GM12878 (cell line): ENCODE measurements around the gene CDHR5. TPM values are rescaled to one million over a fixed set of nuclear protein-coding genes. Genes with fewer than 3 reads are reported as not detected.

ENCODE experiments used
- ATAC-seq: fragments of 200-7000 bp; cut with Tn5 transposase; 3 replicates; pipeline ENCODE4 v1.9.1; 2020; ENCODE audit warnings: mild to moderate bottlenecking, moderate library complexity
- BruUV-seq: library from RNA; stranded (reverse); fragments of 400-500 nt; replicated peaks from 2 replicates; lab custom pipeline; 2021; lab: Mats Ljungman, UMichigan
- CTCF ChIA-PET: fragments of 300-600 bp; sonication (Branson Sonifier 250); formaldehyde crosslinking; extraction: SDS; loops from one replicate; lab custom pipeline; 2021; ENCODE audit warnings: inconsistent platforms; lab: Yijun Ruan, JAX
- POLR2A ChIA-PET: fragments of 350-600 bp; formaldehyde crosslinking; extraction: SDS; loops from one replicate; lab custom pipeline; 2021; ENCODE audit warnings: inconsistent platforms; lab: Charles Lee
- RAD21 ChIA-PET: fragments of 300-600 bp; sonication (Branson Sonifier 250); formaldehyde crosslinking; loops from one replicate; lab custom pipeline; 2023; ENCODE audit warnings: antibody characterized with exemption; ENCODE audit not compliant: unreplicated experiment; lab: Charles Lee
- SMC1A ChIA-PET: fragments of 300-600 bp; sonication (Branson Sonifier 250); formaldehyde crosslinking; loops from one replicate; lab custom pipeline; 2023; ENCODE audit not compliant: unreplicated experiment, uncharacterized antibody; lab: Charles Lee
- DNase-seq: peaks from one replicate; pipeline ENCODE4 v3.0.0-alpha.2; 2011; ENCODE audit warnings: low read depth, low spot score
- FAIRE-seq: peaks from 3 replicates; lab custom pipeline; 2011; peaks lifted over from hg19 to GRCh38; lab: Jason Lieb, UNC
- H2AFZ ChIP-seq: 2 replicates; pipeline ENCODE4 v1.6.0; 2011; ENCODE audit warnings: low read depth, low read length, control low read depth; ENCODE audit not compliant: control insufficient read depth
- H3K27ac ChIP-seq: 2 replicates; pipeline ENCODE4 v1.5.1; 2011; ENCODE audit warnings: control low read depth; ENCODE audit not compliant: control insufficient read depth, insufficient read depth
- H3K27me3 ChIP-seq, 2 experiments: replicated peaks in 1 of 2; 2 replicates each; pipeline versions ENCODE4 v1.6.0 to v1.6.1; 2011; ENCODE audit warnings: low read length in 1 of 2; ENCODE audit not compliant: control insufficient read depth in 2 of 2, insufficient read depth in 2 of 2
- H3K36me3 ChIP-seq, 2 experiments: 2 replicates each; pipeline ENCODE4 v1.5.1; 2011; ENCODE audit warnings: low read length in 1 of 2; ENCODE audit not compliant: control insufficient read depth in 2 of 2, insufficient read depth in 2 of 2
- H3K4me1 ChIP-seq: 2 replicates; pipeline ENCODE4 v1.6.1; 2011; ENCODE audit warnings: mild to moderate bottlenecking, low read length, moderate library complexity, mixed read lengths; ENCODE audit not compliant: control insufficient read depth, insufficient read depth
- H3K4me2 ChIP-seq: 2 replicates; pipeline ENCODE4 v1.6.0; 2011; ENCODE audit warnings: control low read depth; ENCODE audit not compliant: control insufficient read depth, insufficient read depth
- H3K4me3 ChIP-seq: fragments of 200-600 bp; sonication (generic); 2 replicates; pipeline ENCODE4 v1.5.1; 2016
- H3K79me2 ChIP-seq: 2 replicates; pipeline ENCODE4 v1.6.0; 2011; ENCODE audit warnings: low read length; ENCODE audit not compliant: control insufficient read depth, insufficient read depth
- H3K9ac ChIP-seq: 2 replicates; pipeline ENCODE4 v1.8.0; 2011; ENCODE audit warnings: low read length, control low read depth, mixed read lengths; ENCODE audit not compliant: control insufficient read depth, insufficient read depth
- H3K9me3 ChIP-seq: replicated peaks from 3 replicates; pipeline ENCODE4 v1.5.1; 2011; ENCODE audit warnings: mild to moderate bottlenecking, low read length; ENCODE audit not compliant: control insufficient read depth, insufficient read depth
- H4K20me1 ChIP-seq: 2 replicates; pipeline ENCODE4 v1.6.0; 2011; ENCODE audit not compliant: control insufficient read depth, insufficient read depth
- CBX5 ChIP-seq: sonication (generic); IDR thresholded peaks from 2 replicates; pipeline ENCODE4 v1.6.1; 2016; ENCODE audit warnings: low read depth, moderate library complexity, mild to moderate bottlenecking, inconsistent platforms
- CEBPZ ChIP-seq: fragments of 150-350 bp; IDR thresholded peaks from 2 replicates; pipeline ENCODE4 v1.6.1; 2016; ENCODE audit warnings: low read depth, low read length
- EGR1 ChIP-seq, 2 experiments: IDR thresholded peaks; 1 replicate in 1 of 2; 2 replicates in 1 of 2; pipeline ENCODE4 v1.6.1; 2011 to 2012; ENCODE audit warnings: low read depth in 2 of 2, low read length in 2 of 2, borderline replicate concordance in 1 of 2, mild to moderate bottlenecking in 1 of 2, moderate library complexity in 1 of 2
- HDAC6 ChIP-seq: fragments of 200-600 bp; sonication (generic); IDR thresholded peaks from one replicate; pipeline ENCODE4 v1.8.0; 2017; ENCODE audit warnings: antibody characterized with exemption; ENCODE audit not compliant: unreplicated experiment
- PKNOX1 ChIP-seq: fragments of 450-650 bp; IDR thresholded peaks from 2 replicates; pipeline ENCODE4 v1.6.1; 2016; ENCODE audit warnings: mild to moderate bottlenecking
- RAD21 ChIP-seq: IDR thresholded peaks from 2 replicates; pipeline ENCODE4 v1.6.1; 2011; ENCODE audit warnings: mild to moderate bottlenecking, low read depth, low read length, moderate library complexity; ENCODE audit not compliant: insufficient read depth
- RUNX3 ChIP-seq: IDR thresholded peaks from 2 replicates; pipeline ENCODE4 v1.6.1; 2012; ENCODE audit warnings: low read length, inconsistent platforms
- SMAD5 ChIP-seq: IDR thresholded peaks from 2 replicates; pipeline ENCODE4 v1.6.1; 2016; ENCODE audit warnings: antibody characterized with exemption, low read depth
- SP1 ChIP-seq: IDR thresholded peaks from one replicate; pipeline ENCODE4 v1.6.1; 2011; ENCODE audit warnings: low read depth, low read length
- SRF ChIP-seq, 2 experiments: IDR thresholded peaks; 2 replicates each; pipeline ENCODE4 v1.6.1; 2011; ENCODE audit warnings: low read depth in 2 of 2, low read length in 2 of 2, mild to moderate bottlenecking in 1 of 2, moderate library complexity in 1 of 2
- SUZ12 ChIP-seq: fragments of 200-600 bp; sonication (generic); IDR thresholded peaks from one replicate; pipeline ENCODE4 v1.6.1; 2018; ENCODE audit warnings: antibody characterized with exemption, mild to moderate bottlenecking; ENCODE audit not compliant: unreplicated experiment
- ZNF592 ChIP-seq: fragments of 450-650 bp; IDR thresholded peaks from 2 replicates; pipeline ENCODE4 v1.6.1; 2017; ENCODE audit warnings: mild to moderate bottlenecking, moderate library complexity
- WGBS: methylation state at CpG from one replicate; pipeline ENCODE4 v1.1.6; 2016; ENCODE audit warnings: low lambda C conversion rate; ENCODE audit not compliant: insufficient replicate concordance, insufficient coverage; ENCODE audit errors: missing lambda C conversion rate; 5-methylcytosine and 5-hydroxymethylcytosine counted together
- in situ Hi-C: fragments of 300-500 bp; cut with MboI; formaldehyde crosslinking; loops from 9 replicates; pipeline ENCODE4 v1.14.3; 2018; ENCODE audit warnings: mixed read lengths
- intact Hi-C: fragments of 100-400 bp; cut with micrococcal nuclease; formaldehyde crosslinking; loops from one replicate; pipeline ENCODE4 v1.14.2; 2022; ENCODE audit not compliant: unreplicated experiment
- polyA plus RNA-seq, 11 experiments: library from polyadenylated mRNA; depleted of rRNA in 4 of 11; unstranded in 6 of 11; stranded (reverse) in 5 of 11; fragments of >200 nt; fragmentation: Nextera tagmentation in 4 of 11; fragmentation: Illumina TruSeq in 1 of 11; extraction: Ambion mirVana in 4 of 11; extraction: Trizol in 1 of 11; gene quantifications; 1 replicate in 1 of 11; 2 replicates in 10 of 11; pipeline versions ENCODE4 v1.2.1 to v1.2.3, GENCODE V29; 2011 to 2016; ENCODE audit warnings: inconsistent platforms in 2 of 11, missing spikeins in 2 of 11, low read depth in 1 of 11
- total RNA-seq, 4 experiments: library from RNA; depleted of rRNA in 3 of 4; stranded (reverse); fragments of >200 nt in 3 of 4; fragmentation: Illumina TruSeq in 1 of 4; extraction: Trizol in 1 of 4; gene quantifications; 2 replicates each; pipeline versions ENCODE4 v1.2.1 to v1.2.3, GENCODE V29; 2013 to 2021

Gene CDHR5
- total and polyA plus RNA-seq, 10 of the 15 experiments (the other 5 are each of a cell fraction or from before 2014, with no cell fraction given), result 0.06 TPM; not detected in 9

GRCh38 chr11:626475-627307 lies 1.9 kb upstream of the CDHR5 start, which contains the start of gene SCT (continued):
- TF ChIP-seq ZNF592 (no peak), CBX5 (no peak), HDAC6 (no peak), SMAD5 (no peak), SP1 (no peak), EGR1 (IDR thresholded peaks at IDR 0.05; ENCODE audit: borderline replicate concordance in 1 of 2, low read depth in 2 of 2, low read length in 2 of 2) (no peak)

- DNase-seq, result no peak
- no peak overlapping the region for H3K27ac ChIP-seq
- no peak for TF ChIP-seq SRF (IDR thresholded peaks at IDR 0.05; ENCODE audit: low read depth in 2 of 2, low read length in 2 of 2)
- TF ChIP-seq RAD21, result no peak
- TF ChIP-seq RUNX3, result no peak
- no peak for TF ChIP-seq CEBPZ
- no peak for TF ChIP-seq SUZ12
- no peak for TF ChIP-seq PKNOX1
- no peak for FAIRE-seq
- no peak overlapping the region for H3K9ac ChIP-seq
- WGBS, result 59% methylated on average over 20 of the region's 22 CpGs
- H3K79me2 ChIP-seq, result no peaks in the 10 kb centered on the region
- intact Hi-C loops, result no loop called here
- peaks cover 25% of the 10 kb centered on the region for H3K4me1 ChIP-seq
- ChIA-PET SMC1A (no interaction called here), RAD21 (no interaction called here), CTCF (interaction anchor here (1.1 kb wide), 1 partner anchor 100 kb away, joined by 3 read pairs; no protein-coding TSS in a partner anchor), POLR2A (no interaction called here)
- no peak overlapping the region for H3K4me2 ChIP-seq
- no TSS peak for BruUV-seq
- H3K9me3 ChIP-seq, result no peaks in the 10 kb centered on the region
- in situ Hi-C loops, result no loop called here
- no peaks in the 10 kb centered on the region for H3K27me3 ChIP-seq
- no peaks in the 10 kb centered on the region for H4K20me1 ChIP-seq
- H3K4me3 ChIP-seq, result no peak overlapping the region
- no peak overlapping the region for H2AFZ ChIP-seq
- ATAC-seq, result no peak
- H3K36me3 ChIP-seq, result no peaks in the 10 kb centered on the region
Observed at GRCh38 chr11:625636-626268, 997 bp upstream of the CDHR5 start.
